ENCODE measurements around the gene PRUNE2.

GRCh38 chr9:76764138-76764537 is 141.8 kb downstream of the PRUNE2 start, which contains the start of gene PCA3:
- TF ChIP-seq POLR2A (IDR thresholded peaks at IDR 0.05) (no peak), CTCF (IDR thresholded peaks at IDR 0.05) (no peak), POLR2AphosphoS5 (IDR thresholded peaks at IDR 0.05) (no peak)

Measured in upper lobe of left lung (tissue), 4 donors.